Activated CD8-positive, alpha-beta memory T cell treated with anti-CD3 and anti-CD28 coated beads, Interleukin-2, amount 10 ng/mL, durations not matched to agents 7 days and 5 days (primary cell): ENCODE measurements around the gene SORCS2. TPM values are rescaled to one million over a fixed set of nuclear protein-coding genes. Genes with fewer than 3 reads are reported as not detected.

Experiments used
- ATAC-seq: fragments of 150-1000 bp; cut with Tn5 transposase; one replicate; pipeline ENCODE4 v1.10.0; 2021; ENCODE audit warnings: moderate library complexity
- CTCF ChIA-PET: fragments of 350-600 bp; sonication (Branson Sonifier 250); formaldehyde crosslinking; loops from one replicate; lab custom pipeline; 2021; ENCODE audit warnings: antibody characterized with exemption; lab: Charles Lee
- DNase-seq: peaks from one replicate; pipeline ENCODE4 v3.0.0-alpha.2; 2020
- H3K27ac Mint-ChIP-seq: one replicate; pipeline ENCODE4 v1.8.0; 2021; ENCODE audit warnings: mild to moderate bottlenecking, mixed read lengths
- H3K27me3 Mint-ChIP-seq: one replicate; pipeline ENCODE4 v1.8.0; 2021; ENCODE audit warnings: mixed read lengths
- H3K36me3 Mint-ChIP-seq: one replicate; pipeline ENCODE4 v1.8.0; 2021; ENCODE audit warnings: mild to moderate bottlenecking, mixed read lengths
- H3K4me1 Mint-ChIP-seq: one replicate; pipeline ENCODE4 v1.8.0; 2021; ENCODE audit warnings: mixed read lengths
- H3K4me3 Mint-ChIP-seq: one replicate; pipeline ENCODE4 v1.8.0; 2021; ENCODE audit warnings: mild to moderate bottlenecking, moderate library complexity, mixed read lengths
- H3K9me3 Mint-ChIP-seq: one replicate; pipeline ENCODE4 v1.8.0; 2022; ENCODE audit warnings: low read depth, mixed read lengths
- total RNA-seq, 2 experiments: library from RNA; stranded (reverse); gene quantifications; one replicate each; pipeline ENCODE4 v1.2.3, GENCODE V29; 2021

SORCS2 gene
- total RNA-seq, 2 experiments from 2014 or later, result 0.05 to 0.06 TPM

DNA sequence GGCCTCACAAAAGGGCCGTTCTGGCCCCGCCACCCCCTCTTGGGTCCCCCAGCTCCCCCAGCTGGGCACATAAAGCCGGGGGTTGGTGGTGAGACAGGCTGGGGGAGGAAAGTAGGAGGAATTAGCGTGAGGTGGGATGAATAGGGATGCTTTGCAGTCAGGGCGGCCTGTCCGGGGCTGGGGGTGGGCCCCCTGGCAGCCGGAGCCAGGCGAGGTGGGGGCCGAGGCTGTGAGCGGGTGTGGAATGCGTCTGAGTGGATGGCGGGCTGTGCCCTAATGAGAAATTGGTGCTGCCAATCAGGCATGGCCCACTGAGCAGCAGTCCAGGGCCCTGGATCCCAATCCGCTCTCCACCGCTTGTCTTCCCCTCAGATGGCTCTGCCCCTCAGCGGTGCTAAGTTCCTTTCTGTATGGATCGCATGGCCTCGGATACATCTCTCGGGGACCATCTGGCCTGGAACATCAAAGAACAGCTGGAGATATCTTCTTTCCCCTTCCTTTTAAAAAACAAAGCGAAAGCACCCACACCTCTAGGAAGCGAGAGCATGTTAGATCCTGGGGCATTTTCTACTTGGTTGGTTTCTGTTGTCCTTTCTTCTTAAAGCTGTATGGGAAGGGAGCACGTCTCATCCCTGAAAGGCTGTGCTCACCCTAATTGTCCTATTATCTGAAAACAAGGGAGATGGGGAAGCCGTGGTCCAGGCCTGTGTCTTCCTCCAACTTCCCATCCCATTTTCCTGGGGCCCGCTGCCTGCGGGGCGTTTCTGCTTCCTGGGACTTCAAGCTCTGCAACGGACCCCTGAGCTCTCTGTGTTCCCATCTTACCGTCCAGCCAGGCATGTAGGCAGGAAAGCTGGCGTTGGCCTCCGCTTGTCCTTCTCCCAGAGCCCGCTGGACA lies 106.9 kb downstream of the SORCS2 start:
- Mint-ChIP-seq H3K36me3 (no peaks in the 10 kb centered on the region), H3K27ac (no peak overlapping the region), H3K4me3 (no peak overlapping the region), H3K4me1 (no peaks in the 10 kb centered on the region), H3K9me3 (no peaks in the 10 kb centered on the region), H3K27me3 (peaks cover 4% of the 10 kb centered on the region)
- no peak for DNase-seq
- ATAC-seq, result no peak
- CTCF ChIA-PET, result no interaction called here

- CTCF ChIA-PET, result no interaction called here
- ATAC-seq, result no peak
Observed at GRCh38 chr4:7299908-7300710, 107.8 kb downstream of the SORCS2 start.

GRCh38 chr4:7300711-7301095 lies 108.4 kb downstream of the SORCS2 start:
- Mint-ChIP-seq H3K36me3 (no peaks in the 10 kb centered on the region), H3K4me1 (no peaks in the 10 kb centered on the region), H3K27me3 (peaks cover 4% of the 10 kb centered on the region), H3K27ac (no peak overlapping the region), H3K9me3 (no peaks in the 10 kb centered on the region), H3K4me3 (no peak overlapping the region)
- CTCF ChIA-PET, result no interaction called here
- ATAC-seq (no peak), DNase-seq (no peak)

More at GRCh38 chr4:7299908-7300710, 107.8 kb downstream of the SORCS2 start:
- H3K9me3 Mint-ChIP-seq, result no peaks in the 10 kb centered on the region
- no peak for DNase-seq
- no peak overlapping the region for H3K27ac Mint-ChIP-seq
- H3K36me3 Mint-ChIP-seq, result no peaks in the 10 kb centered on the region
- no peaks in the 10 kb centered on the region for H3K4me1 Mint-ChIP-seq
- peaks cover 4% of the 10 kb centered on the region for H3K27me3 Mint-ChIP-seq
- H3K4me3 Mint-ChIP-seq, result no peak overlapping the region

- no peaks in the 10 kb centered on the region for H3K9me3 Mint-ChIP-seq
- no peaks in the 10 kb centered on the region for H3K36me3 Mint-ChIP-seq
- H3K4me1 Mint-ChIP-seq, result no peaks in the 10 kb centered on the region
- H3K27ac Mint-ChIP-seq, result no peak overlapping the region
- CTCF ChIA-PET, result no interaction called here
- peaks cover 4% of the 10 kb centered on the region for H3K27me3 Mint-ChIP-seq
- DNase-seq, result no peak
- no peak for ATAC-seq
- no peak overlapping the region for H3K4me3 Mint-ChIP-seq
Observed at GRCh38 chr4:7301126-7301785, 108.9 kb downstream of the SORCS2 start.

DNA sequence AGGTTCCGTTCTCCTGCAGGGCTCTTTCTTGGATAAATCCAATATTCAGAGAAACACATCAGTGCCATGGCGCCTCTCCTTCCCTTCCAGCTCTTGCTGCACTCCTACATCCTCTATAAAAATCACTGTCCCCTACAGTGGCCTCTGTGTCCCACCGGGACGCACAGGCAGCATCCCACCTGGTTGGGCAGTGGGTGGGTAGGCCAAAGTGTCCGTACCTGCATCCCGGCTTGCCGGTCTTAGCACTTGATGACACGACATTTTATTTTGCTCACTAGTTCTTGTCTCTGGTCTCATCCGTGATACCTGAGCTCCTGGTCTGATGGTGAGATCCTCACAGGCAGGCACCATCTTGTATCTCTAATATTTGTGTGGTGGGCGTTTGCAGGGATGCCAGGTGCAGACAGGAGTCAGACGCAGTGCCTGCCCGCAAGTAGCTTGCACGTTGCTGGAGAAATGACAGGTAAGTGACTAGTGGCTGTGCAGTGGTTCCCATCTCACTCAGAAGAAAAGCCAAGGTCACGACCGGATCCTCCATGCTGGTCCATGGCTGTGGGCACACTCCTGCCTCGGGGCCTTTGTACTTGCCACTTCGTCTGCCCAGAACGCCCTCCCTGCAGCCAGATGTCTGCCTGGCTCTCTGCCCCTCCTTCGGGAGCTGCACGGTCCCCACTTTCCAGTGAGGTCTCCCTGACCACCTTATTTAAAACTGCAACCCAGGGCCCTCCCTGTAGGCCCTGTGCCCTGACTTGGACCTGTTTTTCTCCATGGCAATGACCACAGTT lies 109.7 kb downstream of the SORCS2 start:
- no peaks in the 10 kb centered on the region for H3K9me3 Mint-ChIP-seq
- CTCF ChIA-PET, result no interaction called here
- no peak for ATAC-seq

DNA sequence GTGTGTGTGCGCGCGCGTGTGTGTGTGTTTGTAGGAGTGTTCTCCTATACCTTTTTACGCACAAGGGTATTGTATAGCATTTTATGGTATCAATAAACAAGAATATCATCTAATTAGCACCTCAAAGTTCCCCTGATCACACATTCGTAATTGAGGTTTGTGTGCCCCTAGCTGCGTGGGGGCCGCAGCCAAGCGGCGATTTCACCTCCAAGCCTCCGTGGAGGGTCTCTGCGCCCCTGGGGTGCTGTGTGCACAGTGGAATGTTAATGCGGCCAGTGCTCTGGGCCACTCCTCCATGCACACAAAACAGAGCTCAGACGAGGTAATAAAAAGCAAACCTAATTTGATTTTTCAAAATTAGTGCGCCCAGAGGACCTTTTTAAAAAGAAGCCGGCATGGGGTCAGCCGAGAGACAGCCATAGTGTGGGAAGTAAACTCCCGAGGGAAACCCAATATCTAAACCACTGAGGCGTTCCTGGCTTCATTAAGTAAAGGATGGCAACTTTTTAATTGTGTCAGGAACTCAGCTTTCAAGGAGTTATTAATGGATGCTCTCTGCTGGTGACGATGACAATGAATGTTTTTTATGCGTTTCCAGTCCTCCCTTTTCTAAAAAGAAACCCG lies 110.6 kb downstream of the SORCS2 start:
- no peak overlapping the region for H3K27ac Mint-ChIP-seq
- ATAC-seq (no peak), DNase-seq (no peak)
- no peak overlapping the region for H3K4me3 Mint-ChIP-seq
- no peaks in the 10 kb centered on the region for H3K36me3 Mint-ChIP-seq
- no peaks in the 10 kb centered on the region for H3K4me1 Mint-ChIP-seq
- H3K9me3 Mint-ChIP-seq, result no peaks in the 10 kb centered on the region
- CTCF ChIA-PET, result no interaction called here
- H3K27me3 Mint-ChIP-seq, result peaks cover 4% of the 10 kb centered on the region

More for the DNA sequence above, 109.7 kb downstream of the SORCS2 start:
- Mint-ChIP-seq H3K4me3 (no peak overlapping the region), H3K27ac (no peak overlapping the region), H3K4me1 (no peaks in the 10 kb centered on the region), H3K27me3 (peaks cover 4% of the 10 kb centered on the region), H3K36me3 (no peaks in the 10 kb centered on the region)
- no peak for DNase-seq

DNA sequence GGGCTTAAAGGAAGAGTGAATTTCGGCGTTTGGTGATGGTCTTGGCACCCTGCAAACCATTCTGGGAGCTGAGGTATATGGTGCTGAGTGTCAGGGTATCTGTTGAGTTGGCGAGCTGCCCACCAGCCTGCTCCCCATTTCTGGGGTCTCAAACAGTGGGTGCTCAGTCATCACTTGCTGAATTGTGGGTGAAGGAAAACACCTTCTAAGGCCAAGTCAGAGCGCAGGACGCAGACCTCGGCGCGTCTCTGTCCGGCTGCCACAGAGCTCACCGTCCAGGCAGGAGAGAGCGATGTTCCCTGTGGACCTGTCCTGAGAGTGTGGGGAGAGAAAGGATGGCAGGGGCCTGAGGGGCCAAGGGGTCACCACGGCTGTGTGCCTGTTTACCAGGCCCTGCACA lies 111.2 kb downstream of the SORCS2 start:
- H3K36me3 Mint-ChIP-seq, result no peaks in the 10 kb centered on the region
- peaks cover 4% of the 10 kb centered on the region for H3K27me3 Mint-ChIP-seq
- H3K4me1 Mint-ChIP-seq, result no peaks in the 10 kb centered on the region
- no peaks in the 10 kb centered on the region for H3K9me3 Mint-ChIP-seq
- CTCF ChIA-PET, result no interaction called here
- H3K4me3 Mint-ChIP-seq, result no peak overlapping the region
- no peak for DNase-seq
- no peak for ATAC-seq
- no peak overlapping the region for H3K27ac Mint-ChIP-seq

DNA sequence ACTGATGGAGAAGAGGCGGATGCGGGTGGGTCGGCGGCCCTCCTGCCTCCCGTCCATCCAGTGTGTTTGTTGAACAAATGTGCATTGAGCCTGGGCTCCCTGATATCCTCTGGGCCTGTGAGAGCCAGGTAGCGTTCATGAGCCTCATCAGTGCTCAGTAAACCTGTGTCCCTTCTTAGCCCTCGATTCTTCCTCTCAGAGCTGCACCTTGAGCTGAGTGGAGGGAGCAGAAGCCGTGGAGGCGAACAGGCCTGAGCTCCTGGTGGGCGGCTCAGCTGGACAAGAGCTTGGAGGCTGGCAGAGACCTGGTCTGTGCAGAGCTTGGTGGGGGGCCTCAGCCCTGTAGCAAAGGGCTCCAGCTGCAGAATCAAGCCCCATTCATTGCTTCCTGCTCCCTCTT lies 112.1 kb downstream of the SORCS2 start:
- H3K4me3 Mint-ChIP-seq, result no peak overlapping the region
- no peaks in the 10 kb centered on the region for H3K36me3 Mint-ChIP-seq
- H3K27me3 Mint-ChIP-seq, result peaks cover 1% of the 10 kb centered on the region
- DNase-seq (no peak), ATAC-seq (no peak)
- CTCF ChIA-PET, result no interaction called here
- no peak overlapping the region for H3K27ac Mint-ChIP-seq
- no peaks in the 10 kb centered on the region for H3K4me1 Mint-ChIP-seq
- H3K9me3 Mint-ChIP-seq, result no peaks in the 10 kb centered on the region

- ATAC-seq, result no peak
- H3K9me3 Mint-ChIP-seq, result no peaks in the 10 kb centered on the region
- H3K27me3 Mint-ChIP-seq, result no peaks in the 10 kb centered on the region
- no peak for DNase-seq
- no peaks in the 10 kb centered on the region for H3K4me1 Mint-ChIP-seq
- H3K4me3 Mint-ChIP-seq, result no peak overlapping the region
- no peak overlapping the region for H3K27ac Mint-ChIP-seq
- no peaks in the 10 kb centered on the region for H3K36me3 Mint-ChIP-seq
- CTCF ChIA-PET, result no interaction called here
Observed at GRCh38 chr4:7306021-7306965, 114.0 kb downstream of the SORCS2 start.

DNA sequence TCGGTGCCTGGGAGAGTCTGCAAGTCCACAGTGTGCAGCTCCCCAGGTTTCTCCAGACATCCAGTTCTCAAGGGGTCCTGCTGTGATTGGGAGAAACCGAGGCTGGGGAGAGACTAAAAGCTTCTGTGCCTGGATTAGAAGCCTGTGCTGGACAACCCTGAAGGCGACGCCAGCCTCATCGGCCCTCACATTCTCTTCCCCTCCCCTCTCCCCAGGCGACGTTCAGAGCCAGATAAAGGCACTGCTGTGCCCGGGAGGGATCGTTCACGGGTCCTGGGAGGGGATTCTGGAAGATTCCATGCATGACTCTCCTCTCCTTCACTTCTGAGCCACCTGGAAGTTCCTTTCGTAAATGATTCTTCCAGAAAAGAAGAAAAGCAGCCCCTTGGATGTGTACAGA lies 114.6 kb downstream of the SORCS2 start:
- Mint-ChIP-seq H3K36me3 (no peaks in the 10 kb centered on the region), H3K4me1 (no peaks in the 10 kb centered on the region), H3K4me3 (no peak overlapping the region), H3K27me3 (no peaks in the 10 kb centered on the region), H3K9me3 (no peaks in the 10 kb centered on the region), H3K27ac (no peak overlapping the region)
- ATAC-seq, result no peak
- no peak for DNase-seq
- CTCF ChIA-PET, result no interaction called here

GRCh38 chr4:7307394-7308099 lies 115.2 kb downstream of the SORCS2 start:
- DNase-seq (no peak), ATAC-seq (no peak)
- Mint-ChIP-seq H3K4me1 (no peaks in the 10 kb centered on the region), H3K27me3 (no peaks in the 10 kb centered on the region), H3K36me3 (no peaks in the 10 kb centered on the region), H3K9me3 (no peaks in the 10 kb centered on the region), H3K27ac (no peak overlapping the region), H3K4me3 (no peak overlapping the region)
- CTCF ChIA-PET, result no interaction called here
